NCI-H2196 (cell line): ENCODE measurements around the gene AGTPBP1.
"Not testable (repeated sequence)": the region's sequence is repeated elsewhere in the genome, so short reads cannot be mapped to it uniquely, and the experiment has no call there.

ENCODE experiments used
- DNase-seq: peaks from one replicate; lab custom pipeline; 2025; ENCODE audit not compliant: unreplicated experiment; lab: John Stamatoyannopoulos, UW

Gene AGTPBP1

GRCh38 chr9:85723215-85723614 lies 18.5 kb downstream of the AGTPBP1 start:
- DNase-seq: no peak

GRCh38 chr9:85719411-85719810 lies 22.3 kb downstream of the AGTPBP1 start:
- DNase-seq: not testable (repeated sequence)

DNA sequence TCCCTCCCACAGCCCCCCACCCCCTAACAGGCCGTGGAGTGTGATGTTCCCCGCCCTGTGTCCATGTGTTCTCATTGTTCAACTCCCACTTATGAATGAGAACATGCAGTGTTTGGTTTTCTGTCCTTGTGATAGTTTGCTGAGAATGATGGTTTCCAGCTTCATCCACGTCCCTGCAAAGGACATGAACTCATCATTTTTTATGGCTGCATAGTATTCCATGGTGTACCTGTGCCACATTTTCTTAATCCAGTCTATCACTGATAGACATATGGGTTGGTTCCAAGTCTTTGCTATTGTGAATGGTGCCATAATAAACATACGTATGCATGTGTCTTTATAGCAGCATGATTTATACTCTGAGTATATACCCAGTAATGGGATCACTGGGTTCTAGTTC lies 23.9 kb downstream of the AGTPBP1 start:
- not testable (repeated sequence) for DNase-seq

- DNase-seq: no peak
Observed at GRCh38 chr9:85717220-85717619, 24.5 kb downstream of the AGTPBP1 start.

DNA sequence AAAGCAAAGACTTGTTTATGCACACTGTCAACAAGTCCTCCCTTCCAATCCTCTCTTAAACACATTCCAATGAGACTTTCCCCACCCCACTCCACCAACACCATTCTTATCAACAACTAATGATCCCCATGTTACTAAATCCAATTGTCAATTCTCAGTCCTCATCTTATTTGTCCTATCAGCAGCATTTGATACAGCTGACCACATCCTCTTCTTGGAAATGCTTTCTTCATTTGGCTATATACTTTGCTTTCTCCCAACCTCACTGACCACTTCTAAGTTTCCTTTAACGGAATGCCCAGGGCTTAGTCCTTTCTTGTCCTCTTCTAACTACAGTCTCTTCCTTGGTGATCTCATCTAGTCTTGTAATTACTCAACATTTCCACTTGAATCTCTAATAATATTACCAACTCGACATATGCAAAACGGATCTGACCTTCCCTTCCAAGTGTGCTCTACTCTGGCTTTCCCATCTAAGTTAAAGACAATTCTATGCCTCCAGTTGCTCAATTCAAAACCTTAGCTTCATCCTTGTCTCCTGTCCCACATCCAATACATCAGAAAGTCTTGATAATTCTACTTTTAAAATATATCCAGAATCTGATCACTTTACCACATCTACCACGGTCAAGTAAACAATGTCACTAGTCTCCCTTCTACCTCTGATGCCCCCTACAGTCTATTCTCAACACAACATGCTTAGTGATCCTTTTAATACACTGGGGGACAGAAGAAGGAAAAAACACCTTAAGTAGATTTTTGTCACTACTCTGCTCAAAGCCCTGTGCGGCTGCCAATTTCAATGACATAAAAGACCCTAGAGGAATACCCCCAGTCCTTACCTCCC lies 25.5 kb downstream of the AGTPBP1 start:
- no peak for DNase-seq

DNA sequence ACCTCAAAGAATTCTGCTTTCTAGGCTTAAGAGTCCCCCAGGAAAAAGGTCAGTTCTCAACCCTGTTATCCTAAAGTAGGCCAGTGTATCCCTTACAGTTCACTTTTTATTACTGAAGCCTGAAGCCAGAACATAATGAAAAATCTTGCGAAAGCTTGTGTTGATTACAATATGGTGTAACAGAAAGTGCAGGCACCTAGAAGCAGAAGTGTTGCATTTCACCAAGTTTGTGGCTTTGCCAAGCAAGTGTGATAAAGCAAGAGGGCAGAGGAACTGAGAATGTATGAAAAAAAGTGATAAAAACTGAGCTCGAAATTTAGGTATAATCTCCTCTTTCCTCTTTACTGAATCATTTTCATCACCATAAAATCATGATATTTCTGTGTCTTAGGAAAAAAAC lies 26.2 kb downstream of the AGTPBP1 start:
- no peak for DNase-seq

DNA sequence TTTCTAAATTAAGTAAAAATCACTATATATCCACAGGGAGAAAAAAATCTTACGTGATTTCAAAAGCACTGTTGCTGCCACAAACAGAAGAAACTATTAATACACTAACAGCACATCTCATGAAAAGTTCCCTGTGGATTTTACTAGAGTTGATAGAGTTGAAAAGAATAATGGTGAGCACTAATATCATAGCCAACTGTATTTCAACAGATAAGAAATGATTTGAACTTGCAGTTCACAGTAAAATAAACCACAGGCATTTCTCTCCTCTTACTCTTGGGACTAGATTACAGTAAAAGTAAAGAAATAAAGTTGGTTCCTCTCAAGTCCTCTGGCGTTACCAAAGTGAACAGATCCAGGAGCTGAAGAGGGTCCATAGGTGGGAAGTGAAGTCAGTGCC lies 27.9 kb downstream of the AGTPBP1 start:
- DNase-seq: no peak

DNA sequence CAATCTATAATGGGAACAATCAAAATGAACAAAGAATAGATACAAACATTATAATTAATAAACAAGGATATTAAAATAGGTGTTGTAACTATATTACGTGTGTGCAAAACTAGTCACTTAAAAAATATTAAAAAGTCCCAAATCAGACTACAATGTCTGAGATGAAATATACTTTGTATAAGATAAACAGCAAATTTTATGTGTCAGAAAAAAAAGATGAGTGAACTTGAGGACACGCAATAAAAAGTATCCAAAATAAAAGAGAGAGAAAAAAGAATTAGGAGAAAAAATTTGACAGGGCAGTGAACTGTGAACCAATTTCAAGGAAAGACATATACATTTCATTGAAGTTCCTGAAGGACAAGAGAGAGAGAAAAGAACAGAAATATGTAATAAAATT lies 37.0 kb downstream of the AGTPBP1 start:
- DNase-seq: no peak

- DNase-seq: no peak
Observed at GRCh38 chr9:85703398-85703797, 38.4 kb downstream of the AGTPBP1 start.

- DNase-seq: no peak
Observed at GRCh38 chr9:85702726-85703289, 38.9 kb downstream of the AGTPBP1 start.

DNA sequence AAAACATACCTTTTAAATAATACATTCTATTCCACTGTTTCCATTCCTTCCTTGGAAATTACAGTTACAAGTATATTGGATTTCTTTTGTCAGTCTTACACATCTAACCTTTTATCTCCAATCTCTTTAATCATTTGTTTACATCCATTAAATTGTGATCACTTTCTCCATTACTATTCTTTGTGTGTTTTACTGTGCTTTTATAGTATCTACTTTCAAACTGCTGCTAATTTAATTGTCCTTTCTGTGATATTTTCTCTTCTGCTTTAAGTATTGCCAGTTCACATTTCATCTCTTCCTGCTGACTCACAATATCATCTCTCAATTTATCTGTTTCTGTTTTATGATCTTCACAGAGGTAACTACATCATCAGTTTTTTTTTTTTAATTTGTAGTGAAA lies 39.6 kb downstream of the AGTPBP1 start:
- no peak for DNase-seq

DNA sequence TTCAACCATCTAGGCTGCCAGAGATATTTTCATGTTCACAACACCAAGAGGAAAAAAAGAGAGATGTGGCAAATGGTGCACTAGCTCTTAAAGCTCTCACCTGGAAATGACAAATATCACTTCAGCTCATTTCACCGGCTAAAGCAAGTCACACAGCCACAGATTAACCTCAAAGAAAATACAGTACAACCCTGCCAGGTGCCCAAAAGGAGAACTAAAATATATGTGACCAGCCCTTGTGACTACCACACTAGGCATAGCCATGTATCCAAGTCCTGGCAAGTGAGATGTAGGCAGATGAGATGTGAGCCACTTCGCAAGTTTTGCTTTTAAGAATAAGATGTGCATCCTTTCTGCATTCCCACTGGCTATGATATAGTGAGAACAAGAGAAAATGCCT lies 41.4 kb downstream of the AGTPBP1 start:
- no peak for DNase-seq

GRCh38 chr9:85688361-85688760 lies 53.4 kb downstream of the AGTPBP1 start:
- no peak for DNase-seq

DNA sequence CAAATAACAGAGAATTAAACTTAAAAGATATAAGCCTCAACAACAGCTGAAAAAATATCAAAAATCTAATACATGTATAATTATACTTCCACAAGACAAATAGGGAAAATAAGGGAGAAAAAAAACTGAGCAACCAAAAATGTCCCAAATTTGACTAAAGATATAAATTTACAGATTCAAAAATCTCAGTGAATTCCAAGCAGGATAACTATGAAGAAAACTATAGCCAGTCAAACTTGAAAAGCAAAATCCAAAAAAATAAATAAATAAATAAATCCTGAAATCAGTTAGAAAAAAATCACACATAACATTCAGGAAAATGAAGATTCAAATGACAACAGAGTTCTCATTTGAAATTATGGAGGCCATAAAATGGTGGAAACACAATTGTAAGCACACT lies 56.7 kb downstream of the AGTPBP1 start:
- no peak for DNase-seq

DNA sequence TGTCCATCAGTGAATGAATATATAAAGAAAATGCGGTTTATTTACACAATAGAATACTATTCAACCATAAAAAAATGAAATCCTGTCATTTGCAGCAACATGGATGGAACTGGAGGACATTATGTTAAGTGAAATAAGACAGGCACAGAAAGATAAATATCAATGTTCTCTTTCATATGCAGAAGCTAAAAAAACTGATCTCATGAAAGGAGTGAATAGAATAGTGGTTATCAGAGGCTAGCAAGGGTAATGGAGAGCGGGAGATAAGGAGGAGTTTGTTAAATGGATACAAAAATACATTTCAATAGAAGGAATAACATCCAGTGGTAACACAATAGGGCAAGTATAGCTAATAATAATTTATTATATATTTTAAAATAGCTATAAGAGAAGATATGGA lies 65.0 kb downstream of the AGTPBP1 start:
- DNase-seq: no peak

DNA sequence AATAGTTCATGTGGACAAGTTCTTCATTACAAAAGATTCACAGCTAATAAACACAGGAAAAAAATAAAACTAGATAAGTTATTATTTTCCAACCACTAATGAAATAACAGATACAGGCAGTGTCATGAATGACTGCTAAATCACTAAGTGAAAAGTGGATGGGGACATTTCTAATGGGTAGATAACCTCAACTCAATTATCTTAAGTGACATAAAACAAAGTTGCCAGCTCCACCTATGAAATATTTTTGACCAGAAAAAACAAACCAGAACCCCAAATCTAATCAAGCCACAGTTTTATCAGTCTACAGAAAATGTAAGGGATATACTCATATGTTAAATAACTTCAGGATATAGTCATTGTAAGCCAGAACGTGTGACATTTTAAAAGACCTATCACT lies 74.4 kb downstream of the AGTPBP1 start:
- DNase-seq: no peak

- DNase-seq: no peak
Observed at GRCh38 chr9:85666086-85666485, 75.7 kb downstream of the AGTPBP1 start.

GRCh38 chr9:85662573-85662972 lies 79.2 kb downstream of the AGTPBP1 start:
- no peak for DNase-seq

- no peak for DNase-seq
Observed at GRCh38 chr9:85658716-85659115, 83.0 kb downstream of the AGTPBP1 start.

DNA sequence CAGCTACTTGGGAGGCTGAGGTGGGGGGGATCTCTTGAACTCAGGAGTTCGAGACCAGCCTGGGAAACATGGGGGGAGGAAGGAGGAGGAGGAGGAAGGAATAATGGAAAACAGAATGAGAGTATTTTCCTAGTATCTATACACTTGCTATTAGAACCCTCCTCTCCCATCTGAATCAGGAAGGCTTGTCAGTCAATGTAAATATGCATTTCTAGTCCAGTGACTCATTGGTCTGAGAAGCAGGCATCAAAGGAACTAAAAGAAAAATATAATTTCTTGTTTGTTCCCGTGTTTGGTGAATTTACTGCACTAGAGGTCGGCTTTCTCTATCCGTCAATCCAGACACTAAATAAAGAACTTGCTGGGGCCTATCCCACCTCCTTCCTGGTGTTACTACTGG lies 88.6 kb downstream of the AGTPBP1 start:
- no peak for DNase-seq

DNA sequence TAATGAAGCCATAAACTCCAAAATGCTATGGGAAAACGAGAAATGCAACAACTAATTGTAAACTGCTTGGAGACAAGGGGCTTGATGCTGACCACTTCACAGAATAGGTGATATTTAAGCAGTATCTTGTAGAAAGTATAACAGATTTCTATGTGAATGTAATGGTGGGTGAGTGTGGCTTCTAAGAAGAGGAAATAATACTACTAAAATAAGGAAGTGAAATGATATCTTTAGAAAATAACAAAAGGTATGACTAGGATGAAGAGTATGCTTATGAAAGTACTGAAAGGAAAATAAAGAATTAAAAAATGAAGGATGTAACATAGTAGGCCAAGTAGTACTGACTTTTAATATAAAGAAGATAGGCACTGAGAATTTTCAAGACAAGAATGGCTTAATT lies 94.2 kb downstream of the AGTPBP1 start:
- DNase-seq: no peak

DNA sequence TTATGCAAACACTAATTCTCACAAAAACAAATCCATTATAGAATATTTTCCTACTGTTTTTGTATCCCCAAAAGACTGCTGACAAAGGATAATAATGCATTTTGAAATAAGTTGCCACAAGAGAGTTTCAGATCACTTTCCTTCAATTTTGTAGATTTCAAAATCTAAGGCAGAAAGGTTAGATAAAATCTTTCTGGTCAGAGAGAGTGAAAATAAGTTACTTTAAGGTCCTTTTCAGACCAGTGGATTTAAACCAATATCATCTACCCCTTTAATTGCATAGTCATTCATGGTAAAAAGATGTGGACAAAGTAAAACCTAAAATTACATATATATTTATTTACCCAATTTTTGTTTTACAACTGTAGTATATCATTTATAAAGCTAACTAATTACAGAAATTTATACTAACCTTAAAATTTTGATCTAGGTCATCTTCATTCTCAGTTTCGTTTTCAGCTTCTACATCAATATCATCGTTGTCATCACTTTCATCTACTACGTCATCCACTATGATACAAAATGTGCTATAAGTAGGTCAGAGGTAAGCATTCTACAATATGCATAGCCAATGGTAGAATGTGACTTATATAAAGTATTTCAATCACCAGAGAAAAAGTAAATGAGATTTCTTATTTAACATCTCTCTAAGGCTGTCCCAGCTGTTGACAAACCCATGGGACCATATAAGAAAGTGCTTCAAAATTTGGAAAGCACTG lies 95.7 kb downstream of the AGTPBP1 start:
- DNase-seq: no peak
